DMS53 (cell line): ENCODE measurements around the gene ARHGAP11A.

Experiments used
- DNase-seq: peaks from one replicate; lab custom pipeline; 2025; lab: John Stamatoyannopoulos, UW

The ARHGAP11A gene

GRCh38 chr15:32685576-32685975 is 70.3 kb downstream of the ARHGAP11A start:
- no peak for DNase-seq

GRCh38 chr15:32687556-32687955 is 72.3 kb downstream of the ARHGAP11A start:
- no peak for DNase-seq

- peak; percentile 96 for DNase-seq
Measured at GRCh38 chr15:32688151-32688639, 72.9 kb downstream of the ARHGAP11A start.
